Stimulated activated CD4-positive, alpha-beta T cell treated with anti-CD3 and anti-CD28 coated beads, Interleukin-12 subunit alpha, Interleukin-12 subunit beta, amount 100 ng/mL, for 48 hours (primary cell): ENCODE results near the gene IFNA2.
A peak's percentile ranks its signal among the peaks of the same experiment; 100 is the strongest.
"Not testable (repeated sequence)": the region's sequence is repeated elsewhere in the genome, so short reads cannot be mapped to it uniquely, and the experiment has no call there.

Source experiments
- DNase-seq, 3 donors: peaks; one replicate each; pipeline ENCODE4 v3.0.0-alpha.2; 2020; ENCODE audit warnings: low read depth in 2 of 3, low spot score in 1 of 3

IFNA2 gene

GRCh38 chr9:21383627-21384026 lies 1.6 kb downstream of the IFNA2 start:
- no peak for DNase-seq

- no peak for DNase-seq
Observed at GRCh38 chr9:21381448-21382339, 3.5 kb downstream of the IFNA2 start.

GRCh38 chr9:21371467-21371866 lies 13.7 kb downstream of the IFNA2 start:
- not testable (repeated sequence) for DNase-seq

GRCh38 chr9:21367957-21368356 lies 17.2 kb downstream of the IFNA2 start, which contains the start of gene IFNA13:
IFNA13 (minus strand) TSS chr9:21368057; CDS start chr9:21368010, 47 bp downstream.
- DNase-seq, result no peak

DNA sequence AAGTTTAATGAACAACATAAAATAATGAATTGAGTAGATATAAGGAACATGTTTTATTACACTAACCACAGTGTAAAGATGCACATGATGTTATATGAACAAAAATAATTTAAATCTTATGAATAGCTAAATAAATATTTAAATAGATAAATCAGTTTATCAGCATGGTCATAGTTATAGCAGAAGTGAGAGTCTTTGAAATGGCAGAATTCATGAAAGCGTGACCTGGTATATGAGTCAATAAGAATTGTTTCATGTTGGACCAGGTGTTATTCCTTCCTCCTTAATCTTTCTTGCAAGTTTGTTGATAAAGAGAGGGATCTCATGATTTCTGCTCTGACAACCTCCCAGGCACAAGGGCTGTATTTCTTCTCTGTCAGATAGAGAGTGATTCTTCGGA lies 18.0 kb downstream of the IFNA2 start:
- DNase-seq, result not testable (repeated sequence)

- DNase-seq, result no peak
Observed at GRCh38 chr9:21362287-21362686, 22.9 kb downstream of the IFNA2 start.

- peak in 1 of 3 donors; percentile 6 for DNase-seq
Observed at GRCh38 chr9:21357479-21358460, 27.4 kb downstream of the IFNA2 start.

DNA sequence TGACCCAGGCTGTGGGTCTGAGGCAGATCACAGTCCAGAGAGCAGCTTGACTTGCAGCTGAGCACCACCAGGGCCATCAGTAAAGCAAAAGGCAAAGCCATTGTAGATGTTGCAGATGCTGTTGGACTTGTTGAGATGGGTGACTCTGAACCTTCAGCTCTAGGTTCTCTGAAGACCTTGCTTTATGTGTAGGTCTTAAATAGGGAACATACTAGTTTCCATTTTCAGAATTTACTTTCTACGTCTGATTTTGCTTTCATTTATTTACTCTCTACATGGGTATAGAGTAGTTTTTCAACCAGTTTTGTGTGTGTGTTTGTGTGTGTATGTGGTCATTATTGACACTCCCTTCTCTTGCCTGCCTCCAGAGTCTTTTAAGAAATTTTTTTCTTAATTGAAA lies 34.4 kb downstream of the IFNA2 start, which contains the start of gene IFNA6:
TSS of gene IFNA6 (minus strand) at position 101 of the 400 bp plus-strand sequence. CDS start at position 101, 0 bp downstream.
- DNase-seq, result no peak

GRCh38 chr9:21348430-21348970 lies 36.7 kb downstream of the IFNA2 start:
- no peak for DNase-seq

DNA sequence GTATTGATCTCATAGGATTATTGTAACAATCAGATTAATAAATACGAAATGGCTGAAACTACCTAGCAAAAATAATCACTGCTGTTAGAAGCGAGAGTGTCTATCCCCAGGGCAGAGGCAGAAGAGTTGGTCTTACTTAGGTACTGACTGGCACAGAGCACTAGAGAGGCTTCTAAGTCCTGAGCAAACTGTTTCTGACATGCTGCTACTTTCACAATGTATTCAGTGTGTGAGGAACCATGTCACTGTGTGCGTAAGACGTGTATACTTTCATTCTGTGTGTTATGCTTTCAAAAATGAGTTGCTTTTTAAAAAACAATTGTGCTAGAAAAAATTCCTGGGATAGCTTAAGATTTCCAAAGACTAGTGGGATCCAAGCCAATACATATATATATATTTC lies 44.5 kb downstream of the IFNA2 start:
- no peak for DNase-seq

DNA sequence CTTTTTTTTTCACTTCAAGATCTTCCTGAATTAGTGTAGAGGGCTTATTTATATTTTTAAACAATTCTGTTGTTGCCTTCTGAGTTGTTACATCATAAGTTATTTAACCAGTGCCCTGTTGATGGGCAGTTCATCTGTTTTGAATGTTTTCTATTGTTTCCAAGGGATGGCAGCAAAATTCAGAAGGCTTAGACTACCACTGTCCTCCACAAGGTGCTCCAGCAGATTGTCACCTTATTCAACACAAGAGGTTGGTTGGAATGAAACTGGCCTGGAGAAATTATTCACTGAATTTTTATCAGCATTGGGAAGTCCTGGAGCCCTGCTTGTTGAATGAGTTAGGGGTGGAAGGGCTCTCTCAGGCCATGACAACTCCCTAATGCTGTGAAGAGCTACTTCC lies 48.7 kb downstream of the IFNA2 start:
- DNase-seq, result no peak

DNA sequence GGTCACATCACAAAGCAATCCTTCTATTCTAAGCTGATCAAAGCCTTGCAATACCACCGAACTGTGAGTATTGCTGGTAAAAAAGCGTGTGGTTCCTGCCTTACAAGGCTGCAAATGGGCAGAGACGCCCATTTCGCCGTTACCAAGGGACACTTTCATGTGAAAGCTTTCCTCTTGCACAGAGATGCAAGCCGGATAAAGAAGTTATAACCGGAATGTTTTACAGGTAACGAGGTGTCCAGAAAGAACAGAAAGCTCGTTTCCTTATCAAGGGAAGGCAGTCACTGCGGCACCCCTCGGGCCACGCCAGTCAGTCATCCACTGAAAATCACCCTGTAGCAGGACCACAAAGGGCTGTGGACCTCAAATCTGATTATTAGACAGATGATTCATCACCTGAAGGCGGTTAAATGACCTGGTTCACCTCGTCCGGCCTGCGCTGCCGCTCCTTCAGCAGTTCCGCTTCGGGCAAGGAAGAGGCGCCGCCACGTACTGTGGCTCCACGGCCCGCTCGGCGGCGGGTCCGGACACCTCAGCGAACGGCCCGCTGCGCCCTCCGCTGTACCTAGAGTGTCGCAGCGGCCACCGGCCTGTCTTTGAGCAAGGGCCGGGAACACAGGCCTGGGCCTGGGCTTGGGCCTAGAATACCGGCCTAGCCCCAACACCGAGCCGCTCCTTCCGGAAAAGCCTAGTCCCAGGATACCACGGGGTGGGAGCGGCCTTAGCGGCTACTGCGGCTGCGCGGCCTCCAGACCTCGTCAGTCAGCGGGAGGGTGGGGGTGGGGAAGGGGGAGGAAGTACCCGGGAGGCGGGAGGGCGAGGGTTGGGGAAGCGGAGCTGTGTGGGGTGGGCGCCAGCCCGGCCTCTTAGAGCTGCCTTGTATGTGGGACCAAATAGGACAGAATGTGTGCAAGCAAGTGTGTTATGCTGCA lies 50.2 kb downstream of the IFNA2 start, which contains the start of gene KLHL9:
TSS of gene KLHL9 (minus strand) at position 704 of the 932 bp plus-strand sequence. CDS start at position 159, 545 bp downstream.
- peak; percentile 72 to 87 (median 81) for DNase-seq
